CD4-positive, alpha-beta memory T cell (primary cell): ENCODE measurements around the gene FAM163B. TPM values are rescaled to one million over a fixed set of nuclear protein-coding genes. Genes with fewer than 3 reads are reported as not detected.

ENCODE experiments used
- CTCF ChIA-PET: fragments of 350-600 bp; sonication (Branson Sonifier 250); formaldehyde crosslinking; loops from one replicate; lab custom pipeline; 2021; ENCODE audit warnings: inconsistent platforms; ENCODE audit not compliant: partially characterized antibody; lab: Charles Lee
- POLR2A ChIA-PET: fragments of 350-600 bp; sonication (Branson Sonifier 250); formaldehyde crosslinking; loops from one replicate; lab custom pipeline; 2021; ENCODE audit not compliant: partially characterized antibody; lab: Charles Lee
- DNase-seq, 5 donors: peaks; one replicate each; pipeline versions ENCODE4 v3.0.0 to v3.0.0-alpha.2; 2020 to 2022; ENCODE audit warnings: mixed read lengths in 1 of 5
- H3K27ac ChIP-seq: one replicate; pipeline ENCODE4 v1.7.0; 2013; ENCODE audit warnings: low read depth, low read length
- H3K27me3 ChIP-seq: 2 replicates; pipeline ENCODE4 v1.7.0; 2013; ENCODE audit warnings: mild to moderate bottlenecking, low read length, moderate library complexity; ENCODE audit not compliant: insufficient read depth
- H3K36me3 ChIP-seq: 2 replicates; pipeline ENCODE4 v1.7.0; 2013; ENCODE audit warnings: mild to moderate bottlenecking, low read length, moderate library complexity; ENCODE audit not compliant: insufficient read depth
- H3K4me1 ChIP-seq: 2 replicates; pipeline ENCODE4 v1.7.0; 2013; ENCODE audit warnings: mild to moderate bottlenecking, low read length, moderate library complexity; ENCODE audit not compliant: insufficient read depth
- H3K4me3 ChIP-seq, 2 donors: one replicate each; pipeline ENCODE4 v1.7.0; 2013; ENCODE audit warnings: low read length in 2 of 2, mild to moderate bottlenecking in 1 of 2
- H3K9me3 ChIP-seq, 2 donors: one replicate each; pipeline ENCODE4 v1.7.0; 2013; ENCODE audit warnings: low read length in 2 of 2, control low read depth in 1 of 2; ENCODE audit not compliant: control insufficient read depth in 1 of 2
- H3K27ac Mint-ChIP-seq, 7 donors: one replicate each; pipeline ENCODE4 v1.8.0; 2020 to 2021; ENCODE audit warnings: mixed read lengths in 7 of 7, mild to moderate bottlenecking in 6 of 7, inconsistent platforms in 3 of 7, moderate library complexity in 3 of 7
- H3K27me3 Mint-ChIP-seq, 2 donors: one replicate each; pipeline ENCODE4 v1.8.0; 2020 to 2021; ENCODE audit warnings: mixed read lengths in 2 of 2
- H3K36me3 Mint-ChIP-seq, 2 donors: one replicate each; pipeline ENCODE4 v1.8.0; 2020 to 2021; ENCODE audit warnings: mixed read lengths in 2 of 2, inconsistent platforms in 1 of 2, mild to moderate bottlenecking in 1 of 2
- H3K4me1 Mint-ChIP-seq, 4 donors: one replicate each; pipeline ENCODE4 v1.8.0; 2020 to 2021; ENCODE audit warnings: mixed read lengths in 4 of 4, mild to moderate bottlenecking in 1 of 4
- H3K4me3 Mint-ChIP-seq, 8 donors: one replicate each; pipeline ENCODE4 v1.8.0; 2020 to 2021; ENCODE audit warnings: mixed read lengths in 8 of 8, mild to moderate bottlenecking in 7 of 8, moderate library complexity in 6 of 8, inconsistent platforms in 3 of 8
- H3K9me3 Mint-ChIP-seq, 8 donors: one replicate each; pipeline ENCODE4 v1.8.0; 2020 to 2021; ENCODE audit warnings: mixed read lengths in 8 of 8, mild to moderate bottlenecking in 5 of 8, inconsistent platforms in 3 of 8, moderate library complexity in 1 of 8
- intact Hi-C: fragments of 100-400 bp; cut with micrococcal nuclease; formaldehyde crosslinking; loops from one replicate; pipeline ENCODE4 v1.15.1; 2023
- polyA plus RNA-seq, 2 donors: library from polyadenylated mRNA; unstranded; fragments of 300-500 nt; fragmentation: Illumina TruSeq; gene quantifications; one replicate each; pipeline ENCODE4 v1.2.3, GENCODE V29; 2021
- total RNA-seq, 2 experiments: library from RNA; stranded (reverse); gene quantifications; one replicate each; pipeline ENCODE4 v1.2.3, GENCODE V29; 2021

Gene FAM163B
- total and polyA plus RNA-seq, 4 experiments from 2014 or later: not detected

GRCh38 chr9:133576031-133576874, 32.9 kb downstream of the FAM163B start:
- Histone ChIP-seq H3K9me3 (no peaks in the 10 kb centered on the region), H3K27ac (no peak overlapping the region), H3K36me3 (no peaks in the 10 kb centered on the region), H3K4me3 (no peak overlapping the region), H3K27me3 (no peaks in the 10 kb centered on the region), H3K4me1 (no peaks in the 10 kb centered on the region)
- Mint-ChIP-seq H3K9me3 (no peaks in the 10 kb centered on the region), H3K4me1 (peaks cover 0 to 7% (median 3%) of the 10 kb centered on the region in 4 donors), H3K27me3 (peaks cover 22 to 30% of the 10 kb centered on the region in 2 donors), H3K27ac (no peak overlapping the region), H3K4me3 (no peak overlapping the region), H3K36me3 (no peaks in the 10 kb centered on the region)
- no peak for DNase-seq
- intact Hi-C loops: no loop called here
- CTCF ChIA-PET: no interaction called here
- POLR2A ChIA-PET: no interaction called here

GRCh38 chr9:133575186-133576030, 33.8 kb downstream of the FAM163B start:
- Mint-ChIP-seq H3K4me1 (peaks cover 0 to 7% (median 1%) of the 10 kb centered on the region in 4 donors), H3K9me3 (no peaks in the 10 kb centered on the region), H3K27me3 (peaks cover 18 to 26% of the 10 kb centered on the region in 2 donors), H3K36me3 (no peaks in the 10 kb centered on the region), H3K4me3 (no peak overlapping the region), H3K27ac (no peak overlapping the region)
- Histone ChIP-seq H3K4me3 (no peak overlapping the region), H3K27ac (no peak overlapping the region), H3K27me3 (no peaks in the 10 kb centered on the region), H3K36me3 (no peaks in the 10 kb centered on the region), H3K9me3 (no peaks in the 10 kb centered on the region), H3K4me1 (no peaks in the 10 kb centered on the region)
- no peak for DNase-seq
- intact Hi-C loops: no loop called here
- POLR2A ChIA-PET: no interaction called here
- CTCF ChIA-PET: interaction anchor here (0.9 kb wide), 1 partner anchor 89 kb away, joined by 3 read pairs; no protein-coding TSS in a partner anchor

DNA sequence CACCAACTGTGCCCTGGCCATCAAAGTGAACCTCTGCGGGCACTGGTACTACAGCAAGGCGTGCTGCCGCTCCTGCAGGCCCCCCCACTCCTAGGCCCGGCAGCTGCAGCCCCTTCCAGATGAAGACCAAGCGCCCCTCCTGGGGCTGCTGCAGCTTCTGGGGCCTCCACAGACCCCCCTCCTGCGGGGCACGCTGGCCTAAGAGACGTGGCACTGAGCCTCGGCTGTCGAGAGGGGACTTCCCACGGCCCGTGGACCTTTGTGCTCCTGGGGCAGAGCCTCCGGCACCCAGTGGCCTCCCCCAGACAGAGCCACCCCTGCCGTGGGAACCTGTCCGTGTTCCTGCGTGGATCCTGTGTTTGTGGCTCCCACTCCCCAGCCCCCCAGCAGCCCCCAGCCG, 34.4 kb downstream of the FAM163B start:
- Mint-ChIP-seq H3K9me3 (no peaks in the 10 kb centered on the region), H3K27me3 (peaks cover 13 to 26% of the 10 kb centered on the region in 2 donors), H3K4me3 (no peak overlapping the region), H3K36me3 (no peaks in the 10 kb centered on the region), H3K4me1 (peaks cover 0 to 7% (median 1%) of the 10 kb centered on the region in 4 donors), H3K27ac (no peak overlapping the region)
- no peaks in the 10 kb centered on the region for H3K9me3 ChIP-seq
- no peaks in the 10 kb centered on the region for H3K36me3 ChIP-seq
- no peaks in the 10 kb centered on the region for H3K27me3 ChIP-seq
- H3K4me3 ChIP-seq: no peak overlapping the region
- ChIA-PET CTCF (interaction anchor here (0.9 kb wide), 1 partner anchor 90 kb away, joined by 3 read pairs; no protein-coding TSS in a partner anchor), POLR2A (no interaction called here)
- DNase-seq: no peak
- no peak overlapping the region for H3K27ac ChIP-seq
- intact Hi-C loops: no loop called here
- H3K4me1 ChIP-seq: no peaks in the 10 kb centered on the region

DNA sequence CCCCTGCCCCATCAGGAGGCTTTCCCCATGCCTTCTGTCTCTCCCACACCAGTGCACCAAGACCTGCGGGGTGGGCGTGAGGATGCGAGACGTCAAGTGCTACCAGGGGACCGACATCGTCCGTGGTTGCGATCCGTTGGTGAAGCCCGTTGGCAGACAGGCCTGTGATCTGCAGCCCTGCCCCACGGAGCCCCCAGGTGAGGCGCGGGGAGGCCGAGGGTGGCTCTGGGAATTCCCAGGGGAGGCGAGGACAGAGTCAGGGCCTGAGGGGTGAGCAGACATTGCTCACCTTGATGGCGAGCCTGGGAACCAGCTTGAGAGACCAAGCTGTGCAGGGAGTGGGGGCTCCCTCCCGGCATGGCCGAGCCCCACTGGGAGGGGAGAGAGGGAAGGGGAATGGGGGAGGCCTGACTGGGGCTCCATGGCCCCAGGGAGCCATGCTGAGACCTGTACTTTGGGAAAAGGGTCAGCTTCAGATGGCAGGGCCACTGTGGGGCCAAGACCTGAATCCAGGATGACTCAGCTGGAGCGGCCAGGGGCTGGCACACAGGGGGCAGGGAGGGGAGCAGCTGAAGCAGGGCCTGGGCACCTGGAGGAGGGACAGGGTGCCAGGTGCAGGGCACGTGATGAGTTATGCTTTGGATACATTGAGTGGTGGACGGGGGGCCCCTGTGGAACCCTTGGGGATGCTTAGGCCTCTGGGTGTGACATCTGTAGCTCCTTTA, 35.2 kb downstream of the FAM163B start:
- H3K36me3 Mint-ChIP-seq: no peaks in the 10 kb centered on the region
- peaks cover 0 to 7% (median under 1%) of the 10 kb centered on the region in 4 donors for H3K4me1 Mint-ChIP-seq
- H3K27ac Mint-ChIP-seq: no peak overlapping the region
- no peak overlapping the region for H3K4me3 ChIP-seq
- intact Hi-C loops: no loop called here
- H3K4me3 Mint-ChIP-seq: no peak overlapping the region
- ChIA-PET CTCF (no interaction called here), POLR2A (no interaction called here)
- H3K27ac ChIP-seq: no peak overlapping the region
- H3K9me3 ChIP-seq: no peaks in the 10 kb centered on the region
- no peaks in the 10 kb centered on the region for H3K27me3 ChIP-seq
- no peaks in the 10 kb centered on the region for H3K9me3 Mint-ChIP-seq
- H3K27me3 Mint-ChIP-seq: peaks cover 12 to 26% of the 10 kb centered on the region in 2 donors
- no peaks in the 10 kb centered on the region for H3K36me3 ChIP-seq
- H3K4me1 ChIP-seq: no peaks in the 10 kb centered on the region
- DNase-seq: no peak

- H3K4me1 ChIP-seq: no peaks in the 10 kb centered on the region
- intact Hi-C loops: no loop called here
- H3K36me3 ChIP-seq: no peaks in the 10 kb centered on the region
- ChIA-PET POLR2A (no interaction called here), CTCF (no interaction called here)
- H3K27ac ChIP-seq: no peak overlapping the region
- H3K36me3 Mint-ChIP-seq: no peaks in the 10 kb centered on the region
- H3K4me1 Mint-ChIP-seq: peaks cover 0 to 7% (median under 1%) of the 10 kb centered on the region in 4 donors
- H3K27me3 ChIP-seq: no peaks in the 10 kb centered on the region
- DNase-seq: no peak
- no peak overlapping the region for H3K4me3 Mint-ChIP-seq
- peaks cover 10 to 21% of the 10 kb centered on the region in 2 donors for H3K27me3 Mint-ChIP-seq
- no peak overlapping the region for H3K4me3 ChIP-seq
- H3K27ac Mint-ChIP-seq: no peak overlapping the region
- H3K9me3 Mint-ChIP-seq: no peaks in the 10 kb centered on the region
- no peaks in the 10 kb centered on the region for H3K9me3 ChIP-seq
Measured at GRCh38 chr9:133572821-133573361, 36.3 kb downstream of the FAM163B start.

DNA sequence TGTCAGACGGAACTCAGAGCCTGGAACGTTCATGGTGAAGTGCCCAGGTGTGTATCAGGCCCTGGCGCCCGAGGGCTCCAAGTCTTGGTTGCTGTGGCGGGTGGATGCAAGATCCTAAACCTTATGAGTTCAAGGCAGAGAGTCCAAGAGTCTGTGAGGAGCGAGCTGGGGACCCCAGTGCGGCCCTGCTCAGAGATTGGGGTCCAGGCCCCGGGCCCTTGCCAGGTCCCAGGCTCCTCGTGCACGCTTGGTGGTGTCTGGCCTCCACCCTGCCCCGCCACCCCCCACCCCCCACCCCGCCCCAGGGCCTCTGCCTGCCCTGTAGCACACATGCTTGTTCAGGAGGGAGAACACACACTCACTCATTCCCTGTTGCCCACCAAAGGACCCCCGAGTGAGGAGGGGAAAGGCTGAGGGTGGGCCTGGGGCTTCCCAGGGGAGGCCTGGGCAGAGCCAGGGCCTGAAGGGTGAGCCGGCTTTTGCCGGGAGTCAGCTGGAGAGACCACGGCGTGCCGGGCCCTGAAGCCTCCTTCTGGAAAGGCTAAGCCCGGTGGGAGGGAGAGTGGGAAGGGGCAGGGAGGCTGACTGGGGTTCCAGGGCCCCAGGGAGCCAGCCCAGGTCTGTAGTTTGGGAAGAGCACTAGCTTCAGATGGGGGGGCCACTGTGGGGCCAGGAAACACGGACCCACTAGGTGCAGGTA, 37.1 kb downstream of the FAM163B start:
- POLR2A ChIA-PET: no interaction called here
- Histone ChIP-seq H3K4me3 (no peak overlapping the region), H3K4me1 (no peaks in the 10 kb centered on the region), H3K27ac (no peak overlapping the region), H3K36me3 (no peaks in the 10 kb centered on the region), H3K9me3 (no peaks in the 10 kb centered on the region), H3K27me3 (no peaks in the 10 kb centered on the region)
- Mint-ChIP-seq H3K4me3 (no peak overlapping the region), H3K27me3 (peaks cover 6 to 20% of the 10 kb centered on the region in 2 donors), H3K36me3 (no peaks in the 10 kb centered on the region), H3K9me3 (no peaks in the 10 kb centered on the region), H3K27ac (no peak overlapping the region), H3K4me1 (peaks cover 0 to 7% (median under 1%) of the 10 kb centered on the region in 4 donors)
- CTCF ChIA-PET: no interaction called here
- intact Hi-C loops: no loop called here
- no peak for DNase-seq
